H1 (cell line): Measurements from ENCODE around the gene SZT2. TPM values are rescaled to one million over a fixed set of nuclear protein-coding genes. Genes with fewer than 3 reads are reported as not detected.

ENCODE experiments used
- ATF3 ChIP-seq: IDR thresholded peaks from 2 replicates; pipeline ENCODE4 v1.6.1; 2011; ENCODE audit warnings: low read depth, mild to moderate bottlenecking, low read length; ENCODE audit not compliant: insufficient read depth
- CEBPB ChIP-seq: IDR thresholded peaks from 2 replicates; pipeline ENCODE4 v1.6.1; 2012; ENCODE audit warnings: low read depth, low read length
- CREB1 ChIP-seq: IDR thresholded peaks from 2 replicates; pipeline ENCODE4 v1.6.1; 2012; ENCODE audit warnings: inconsistent platforms
- CTBP2 ChIP-seq: IDR thresholded peaks from 2 replicates; pipeline ENCODE4 v1.7.0; 2011; ENCODE audit warnings: borderline replicate concordance, mild to moderate bottlenecking, moderate library complexity, mixed read lengths, low read length; ENCODE audit not compliant: insufficient read depth, insufficient read length
- EGR1 ChIP-seq: IDR thresholded peaks from 2 replicates; pipeline ENCODE4 v1.6.1; 2011; ENCODE audit warnings: low read depth, low read length, borderline replicate concordance
- GTF2F1 ChIP-seq: IDR thresholded peaks from 2 replicates; pipeline ENCODE4 v1.6.1; 2012; ENCODE audit warnings: low read depth, low read length, improper control_type of control experiment, borderline replicate concordance
- HDAC2 ChIP-seq, 2 experiments: fragments of 300-600 bp in 1 of 2; sonication (generic) in 1 of 2; IDR thresholded peaks; 2 replicates each; pipeline ENCODE4 v1.6.1; 2011 to 2012; ENCODE audit warnings: low read depth in 2 of 2, low read length in 2 of 2, mild to moderate bottlenecking in 2 of 2, moderate library complexity in 2 of 2, borderline replicate concordance in 1 of 2, inconsistent platforms in 1 of 2
- JUN ChIP-seq: IDR thresholded peaks from 2 replicates; pipeline ENCODE4 v1.6.1; 2011; ENCODE audit warnings: low read depth, mild to moderate bottlenecking, improper control_type of control experiment, low read length
- JUND ChIP-seq: IDR thresholded peaks from 2 replicates; pipeline ENCODE4 v1.6.1; 2011; ENCODE audit warnings: mild to moderate bottlenecking, improper control_type of control experiment, low read length
- MAFK ChIP-seq: IDR thresholded peaks from 2 replicates; pipeline ENCODE4 v1.6.1; 2012; ENCODE audit warnings: low read depth, mild to moderate bottlenecking, improper control_type of control experiment, low read length
- RFX5 ChIP-seq: IDR thresholded peaks from 2 replicates; pipeline ENCODE4 v1.6.1; 2011; ENCODE audit warnings: low read depth, low read length, improper control_type of control experiment, borderline replicate concordance
- SIN3A ChIP-seq, 2 experiments: IDR thresholded peaks in 1 of 2; conservative IDR thresholded peaks in 1 of 2; 2 replicates each; pipeline ENCODE4 v1.6.1; 2011 to 2012; ENCODE audit warnings: low read length in 2 of 2, improper control_type of control experiment in 1 of 2, low read depth in 1 of 2, mild to moderate bottlenecking in 1 of 2
- SP1 ChIP-seq: IDR thresholded peaks from 2 replicates; pipeline ENCODE4 v1.6.1; 2011; ENCODE audit warnings: low read depth, low read length
- SP2 ChIP-seq: IDR thresholded peaks from 2 replicates; pipeline ENCODE4 v1.6.1; 2012; ENCODE audit warnings: mild to moderate bottlenecking, low read length, inconsistent platforms
- SRF ChIP-seq: IDR thresholded peaks from 2 replicates; pipeline ENCODE4 v1.6.1; 2011; ENCODE audit warnings: mild to moderate bottlenecking, low read depth, low read length, moderate library complexity
- TAF1 ChIP-seq: IDR thresholded peaks from 2 replicates; pipeline ENCODE4 v1.6.1; 2011; ENCODE audit warnings: mild to moderate bottlenecking, low read depth, low read length
- TEAD4 ChIP-seq: IDR thresholded peaks from 2 replicates; pipeline ENCODE4 v1.6.1; 2012; ENCODE audit warnings: low read depth, low read length, inconsistent platforms, mixed read lengths
- USF2 ChIP-seq: IDR thresholded peaks from 2 replicates; pipeline ENCODE4 v1.6.1; 2011; ENCODE audit warnings: low read length, improper control_type of control experiment
- YY1 ChIP-seq: IDR thresholded peaks from 2 replicates; pipeline ENCODE4 v1.6.1; 2011; ENCODE audit warnings: low read depth, mild to moderate bottlenecking, low read length
- ZNF274 ChIP-seq: IDR thresholded peaks from 2 replicates; pipeline ENCODE4 v1.7.0; 2012; ENCODE audit warnings: low read length, borderline replicate concordance; ENCODE audit errors: extremely low read depth
- polyA plus RNA-seq, 7 experiments: library from polyadenylated mRNA; depleted of rRNA in 3 of 7; stranded (reverse) in 5 of 7; unstranded in 2 of 7; fragments of >200 nt in 5 of 7; fragments of 200-250 nt in 2 of 7; gene quantifications; 1 replicate in 5 of 7; 2 replicates in 1 of 7; 4 replicates in 1 of 7; pipeline versions ENCODE4 v1.2.1 to v1.2.3, GENCODE V29; 2011 to 2013; ENCODE audit warnings: missing spikeins in 2 of 7, mixed read lengths in 2 of 7
- total RNA-seq: library from RNA; stranded (reverse); fragmentation: NEBNext Ultra II Directional; extraction: Animal tissue kit (Norgen Biotek cat#: 25700); gene quantifications from 2 replicates; pipeline ENCODE4 v1.2.1, GENCODE V29; 2021

The SZT2 gene
- total and polyA plus RNA-seq, 2 of the 8 experiments (the other 6 are each of a cell fraction or from before 2014, with no cell fraction given), result 4.7 to 12.9 TPM

GRCh38 chr1:43389326-43390313, at the start of gene SZT2, which contains the start of gene MED8 (continued):
- no peak for TF ChIP-seq JUND
- peak; percentile 70 to 92; a peak in 3 of 4 replicates for TF ChIP-seq SIN3A (conservative IDR thresholded peaks at IDR 0.05 in 1 of 2, IDR thresholded peaks at IDR 0.05 in 1 of 2; ENCODE audit: low read depth in 1 of 2, low read length in 2 of 2)
- TF ChIP-seq ZNF274, result no peak
- 0 out of 2 replicates have a peak, but pooled peaks have one; percentile 22 for TF ChIP-seq EGR1
- TF ChIP-seq CEBPB, result no peak
- peak; percentile 64; the same call in 1 of the 2 replicates for TF ChIP-seq SP1
- no peak for TF ChIP-seq CTBP2
- no peak for TF ChIP-seq TEAD4
- TF ChIP-seq ATF3, result no peak
- TF ChIP-seq SP2, result peak; percentile 60; the same call in 1 of the 2 replicates
- no peak for TF ChIP-seq SRF
- no peak for TF ChIP-seq YY1
- no peak; the same call in 1 of the 2 replicates for TF ChIP-seq TAF1
- TF ChIP-seq CREB1, result peak; percentile 68
- no peak for TF ChIP-seq USF2
- TF ChIP-seq RFX5, result no peak
- TF ChIP-seq GTF2F1, result no peak
- TF ChIP-seq HDAC2 (IDR thresholded peaks at IDR 0.05; ENCODE audit: borderline replicate concordance in 1 of 2, low read depth in 2 of 2, low read length in 2 of 2), result no peak
- TF ChIP-seq JUN, result no peak
- TF ChIP-seq MAFK, result peak; percentile 26; the same call in 1 of the 2 replicates
